ENCODE results near the gene TMEM132C. TPM values are rescaled to one million over a fixed set of nuclear protein-coding genes. Genes with fewer than 3 reads are reported as not detected.

Gene TMEM132C
- total RNA-seq, 1 experiment from 2014 or later, result not detected

- ATAC-seq (no peak), DNase-seq (ENCODE audit: low spot score) (no peak)
- H3K4me3 Mint-ChIP-seq, result no peak overlapping the region
- H3K36me3 Mint-ChIP-seq, result peaks cover 67% of the 10 kb centered on the region
- TF ChIP-seq, protein P1, sequence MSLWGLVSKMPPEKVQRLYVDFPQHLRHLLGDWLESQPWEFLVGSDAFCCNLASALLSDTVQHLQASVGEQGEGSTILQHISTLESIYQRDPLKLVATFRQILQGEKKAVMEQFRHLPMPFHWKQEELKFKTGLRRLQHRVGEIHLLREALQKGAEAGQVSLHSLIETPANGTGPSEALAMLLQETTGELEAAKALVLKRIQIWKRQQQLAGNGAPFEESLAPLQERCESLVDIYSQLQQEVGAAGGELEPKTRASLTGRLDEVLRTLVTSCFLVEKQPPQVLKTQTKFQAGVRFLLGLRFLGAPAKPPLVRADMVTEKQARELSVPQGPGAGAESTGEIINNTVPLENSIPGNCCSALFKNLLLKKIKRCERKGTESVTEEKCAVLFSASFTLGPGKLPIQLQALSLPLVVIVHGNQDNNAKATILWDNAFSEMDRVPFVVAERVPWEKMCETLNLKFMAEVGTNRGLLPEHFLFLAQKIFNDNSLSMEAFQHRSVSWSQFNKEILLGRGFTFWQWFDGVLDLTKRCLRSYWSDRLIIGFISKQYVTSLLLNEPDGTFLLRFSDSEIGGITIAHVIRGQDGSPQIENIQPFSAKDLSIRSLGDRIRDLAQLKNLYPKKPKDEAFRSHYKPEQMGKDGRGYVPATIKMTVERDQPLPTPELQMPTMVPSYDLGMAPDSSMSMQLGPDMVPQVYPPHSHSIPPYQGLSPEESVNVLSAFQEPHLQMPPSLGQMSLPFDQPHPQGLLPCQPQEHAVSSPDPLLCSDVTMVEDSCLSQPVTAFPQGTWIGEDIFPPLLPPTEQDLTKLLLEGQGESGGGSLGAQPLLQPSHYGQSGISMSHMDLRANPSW (CRISPR knock-in tag; conservative IDR thresholded peaks at IDR 0.05; ENCODE audit: low read depth), result no peak
- TF ChIP-seq, protein P2, sequence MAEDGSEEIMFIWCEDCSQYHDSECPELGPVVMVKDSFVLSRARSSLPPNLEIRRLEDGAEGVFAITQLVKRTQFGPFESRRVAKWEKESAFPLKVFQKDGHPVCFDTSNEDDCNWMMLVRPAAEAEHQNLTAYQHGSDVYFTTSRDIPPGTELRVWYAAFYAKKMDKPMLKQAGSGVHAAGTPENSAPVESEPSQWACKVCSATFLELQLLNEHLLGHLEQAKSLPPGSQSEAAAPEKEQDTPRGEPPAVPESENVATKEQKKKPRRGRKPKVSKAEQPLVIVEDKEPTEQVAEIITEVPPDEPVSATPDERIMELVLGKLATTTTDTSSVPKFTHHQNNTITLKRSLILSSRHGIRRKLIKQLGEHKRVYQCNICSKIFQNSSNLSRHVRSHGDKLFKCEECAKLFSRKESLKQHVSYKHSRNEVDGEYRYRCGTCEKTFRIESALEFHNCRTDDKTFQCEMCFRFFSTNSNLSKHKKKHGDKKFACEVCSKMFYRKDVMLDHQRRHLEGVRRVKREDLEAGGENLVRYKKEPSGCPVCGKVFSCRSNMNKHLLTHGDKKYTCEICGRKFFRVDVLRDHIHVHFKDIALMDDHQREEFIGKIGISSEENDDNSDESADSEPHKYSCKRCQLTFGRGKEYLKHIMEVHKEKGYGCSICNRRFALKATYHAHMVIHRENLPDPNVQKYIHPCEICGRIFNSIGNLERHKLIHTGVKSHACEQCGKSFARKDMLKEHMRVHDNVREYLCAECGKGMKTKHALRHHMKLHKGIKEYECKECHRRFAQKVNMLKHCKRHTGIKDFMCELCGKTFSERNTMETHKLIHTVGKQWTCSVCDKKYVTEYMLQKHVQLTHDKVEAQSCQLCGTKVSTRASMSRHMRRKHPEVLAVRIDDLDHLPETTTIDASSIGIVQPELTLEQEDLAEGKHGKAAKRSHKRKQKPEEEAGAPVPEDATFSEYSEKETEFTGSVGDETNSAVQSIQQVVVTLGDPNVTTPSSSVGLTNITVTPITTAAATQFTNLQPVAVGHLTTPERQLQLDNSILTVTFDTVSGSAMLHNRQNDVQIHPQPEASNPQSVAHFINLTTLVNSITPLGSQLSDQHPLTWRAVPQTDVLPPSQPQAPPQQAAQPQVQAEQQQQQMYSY (CRISPR knock-in tag; IDR thresholded peaks at IDR 0.05), result no peak
- TF ChIP-seq GABPB1 (CRISPR knock-in tag; IDR thresholded peaks at IDR 0.05), result no peak
- TF ChIP-seq ZBTB43 (CRISPR knock-in tag; IDR thresholded peaks at IDR 0.05), result no peak
- TF ChIP-seq, protein P3, sequence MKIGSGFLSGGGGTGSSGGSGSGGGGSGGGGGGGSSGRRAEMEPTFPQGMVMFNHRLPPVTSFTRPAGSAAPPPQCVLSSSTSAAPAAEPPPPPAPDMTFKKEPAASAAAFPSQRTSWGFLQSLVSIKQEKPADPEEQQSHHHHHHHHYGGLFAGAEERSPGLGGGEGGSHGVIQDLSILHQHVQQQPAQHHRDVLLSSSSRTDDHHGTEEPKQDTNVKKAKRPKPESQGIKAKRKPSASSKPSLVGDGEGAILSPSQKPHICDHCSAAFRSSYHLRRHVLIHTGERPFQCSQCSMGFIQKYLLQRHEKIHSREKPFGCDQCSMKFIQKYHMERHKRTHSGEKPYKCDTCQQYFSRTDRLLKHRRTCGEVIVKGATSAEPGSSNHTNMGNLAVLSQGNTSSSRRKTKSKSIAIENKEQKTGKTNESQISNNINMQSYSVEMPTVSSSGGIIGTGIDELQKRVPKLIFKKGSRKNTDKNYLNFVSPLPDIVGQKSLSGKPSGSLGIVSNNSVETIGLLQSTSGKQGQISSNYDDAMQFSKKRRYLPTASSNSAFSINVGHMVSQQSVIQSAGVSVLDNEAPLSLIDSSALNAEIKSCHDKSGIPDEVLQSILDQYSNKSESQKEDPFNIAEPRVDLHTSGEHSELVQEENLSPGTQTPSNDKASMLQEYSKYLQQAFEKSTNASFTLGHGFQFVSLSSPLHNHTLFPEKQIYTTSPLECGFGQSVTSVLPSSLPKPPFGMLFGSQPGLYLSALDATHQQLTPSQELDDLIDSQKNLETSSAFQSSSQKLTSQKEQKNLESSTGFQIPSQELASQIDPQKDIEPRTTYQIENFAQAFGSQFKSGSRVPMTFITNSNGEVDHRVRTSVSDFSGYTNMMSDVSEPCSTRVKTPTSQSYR (CRISPR knock-in tag; IDR thresholded peaks at IDR 0.05), result no peak
- TF ChIP-seq ARID4B (CRISPR knock-in tag; IDR thresholded peaks at IDR 0.05; ENCODE audit: borderline replicate concordance), result no peak
- no peak for TF ChIP-seq ETV6 (CRISPR knock-in tag; IDR thresholded peaks at IDR 0.05)
- no peak for TF ChIP-seq ERG (CRISPR knock-in tag; IDR thresholded peaks at IDR 0.05)
- no peaks in the 10 kb centered on the region for H3K4me1 Mint-ChIP-seq
- H3K27ac Mint-ChIP-seq, result no peak overlapping the region
- H3K9me3 Mint-ChIP-seq, result peaks cover 70% of the 10 kb centered on the region
- H3K27me3 Mint-ChIP-seq (ENCODE audit: low read depth), result peaks cover 10% of the 10 kb centered on the region; the same call in 1 of the 2 replicates
- ChIA-PET POLR2A (no interaction called here), CTCF (no interaction called here)
These were observed 404.6 kb downstream of the TMEM132C start for GRCh38 chr12:128671528-128672042.

Measured in WTC11 (cell line).